ENCODE measurements around the gene HDAC4. TPM values are rescaled to one million over a fixed set of nuclear protein-coding genes. Genes with fewer than 3 reads are reported as not detected.

HDAC4 gene
- total RNA-seq, 1 experiment from 2014 or later = 44.4 TPM

GRCh38 chr2:239385096-239386000 lies 15.5 kb downstream of the HDAC4 start:
- Mint-ChIP-seq H3K9me3 (peaks cover 3% of the 10 kb centered on the region; the same call in 1 of the 2 replicates), H3K36me3 (peaks cover 11% of the 10 kb centered on the region), H3K4me1 (peaks cover 41% of the 10 kb centered on the region), H3K27me3 (ENCODE audit: low read depth) (no peaks in the 10 kb centered on the region), H3K4me3 (no peak overlapping the region), H3K27ac (peak overlapping the region; percentile 89)
- ATAC-seq (no peak), DNase-seq (ENCODE audit: low spot score) (no peak)
- ChIA-PET CTCF (no interaction called here), POLR2A (no interaction called here)
- TF ChIP-seq ZNF425 (CRISPR knock-in tag; conservative IDR thresholded peaks at IDR 0.05) = no peak
- TF ChIP-seq ZNF121 (CRISPR knock-in tag; IDR thresholded peaks at IDR 0.05) = no peak
- TF ChIP-seq ZNF138 (CRISPR knock-in tag; conservative IDR thresholded peaks at IDR 0.05) = no peak
- TF ChIP-seq ZNF232 (CRISPR knock-in tag; IDR thresholded peaks at IDR 0.05) = no peak
- TF ChIP-seq ZNF263 (CRISPR knock-in tag; IDR thresholded peaks at IDR 0.05; ENCODE audit: low read depth) = no peak
- no peak for TF ChIP-seq SP1 (CRISPR knock-in tag; conservative IDR thresholded peaks at IDR 0.05)

- no peaks in the 10 kb centered on the region for H3K27me3 Mint-ChIP-seq (ENCODE audit: low read depth)
- TF ChIP-seq SOX15 (CRISPR knock-in tag; IDR thresholded peaks at IDR 0.05) (no peak), ZNF425 (CRISPR knock-in tag; conservative IDR thresholded peaks at IDR 0.05) (no peak), NFE2L1 (CRISPR knock-in tag; IDR thresholded peaks at IDR 0.05) (no peak), E2F4 (CRISPR knock-in tag; IDR thresholded peaks at IDR 0.05; ENCODE audit: borderline replicate concordance, low read depth) (no peak), SMAD4 (CRISPR knock-in tag; IDR thresholded peaks at IDR 0.05) (no peak), TEAD4 (CRISPR knock-in tag; IDR thresholded peaks at IDR 0.05) (no peak), CREM (CRISPR knock-in tag; IDR thresholded peaks at IDR 0.05) (no peak), ZNF263 (CRISPR knock-in tag; IDR thresholded peaks at IDR 0.05; ENCODE audit: low read depth) (no peak), FOXK1 (CRISPR knock-in tag; IDR thresholded peaks at IDR 0.05) (no peak), GABPB1 (CRISPR knock-in tag; IDR thresholded peaks at IDR 0.05) (no peak), JUN (CRISPR knock-in tag; IDR thresholded peaks at IDR 0.05) (no peak), HMGA2 (CRISPR knock-in tag; IDR thresholded peaks at IDR 0.05) (no peak), MLX (CRISPR knock-in tag; IDR thresholded peaks at IDR 0.05) (no peak), ESRRA (CRISPR knock-in tag; IDR thresholded peaks at IDR 0.05; ENCODE audit: borderline replicate concordance) (no peak), SMAD3 (CRISPR knock-in tag; IDR thresholded peaks at IDR 0.05; ENCODE audit: borderline replicate concordance) (no peak), ATF1 (CRISPR knock-in tag; IDR thresholded peaks at IDR 0.05) (no peak), E2F5 (CRISPR knock-in tag; IDR thresholded peaks at IDR 0.05) (no peak), ZNF232 (CRISPR knock-in tag; IDR thresholded peaks at IDR 0.05) (no peak), ETV6 (CRISPR knock-in tag; IDR thresholded peaks at IDR 0.05) (no peak), HMGXB4 (CRISPR knock-in tag; IDR thresholded peaks at IDR 0.05) (no peak)
- H3K27ac Mint-ChIP-seq = peak overlapping the region; percentile 92
- ChIA-PET CTCF (interaction anchor here (1.1 kb wide), 1 partner anchor 226 kb away, joined by 3 read pairs; no protein-coding TSS in a partner anchor), POLR2A (no interaction called here)
- H3K9me3 Mint-ChIP-seq = no peaks in the 10 kb centered on the region
- peaks cover 51% of the 10 kb centered on the region for H3K4me1 Mint-ChIP-seq
- ATAC-seq = no peak
- no peak for DNase-seq (ENCODE audit: low spot score)
- no peak overlapping the region for H3K4me3 Mint-ChIP-seq
- H3K36me3 Mint-ChIP-seq = peaks cover 3% of the 10 kb centered on the region; the same call in 1 of the 2 replicates
Observed at GRCh38 chr2:239383759-239384156, 17.1 kb downstream of the HDAC4 start.

Data from WTC11 (cell line).